ENCODE results near the gene AGAP2. TPM values are rescaled to one million over a fixed set of nuclear protein-coding genes. Genes with fewer than 3 reads are reported as not detected.

AGAP2 gene
- total and polyA plus RNA-seq, 9 of the 15 experiments (the other 6 are each of a cell fraction or from before 2014, with no cell fraction given), result 0.04 to 0.77 (median 0.28) TPM; not detected in 1

DNA sequence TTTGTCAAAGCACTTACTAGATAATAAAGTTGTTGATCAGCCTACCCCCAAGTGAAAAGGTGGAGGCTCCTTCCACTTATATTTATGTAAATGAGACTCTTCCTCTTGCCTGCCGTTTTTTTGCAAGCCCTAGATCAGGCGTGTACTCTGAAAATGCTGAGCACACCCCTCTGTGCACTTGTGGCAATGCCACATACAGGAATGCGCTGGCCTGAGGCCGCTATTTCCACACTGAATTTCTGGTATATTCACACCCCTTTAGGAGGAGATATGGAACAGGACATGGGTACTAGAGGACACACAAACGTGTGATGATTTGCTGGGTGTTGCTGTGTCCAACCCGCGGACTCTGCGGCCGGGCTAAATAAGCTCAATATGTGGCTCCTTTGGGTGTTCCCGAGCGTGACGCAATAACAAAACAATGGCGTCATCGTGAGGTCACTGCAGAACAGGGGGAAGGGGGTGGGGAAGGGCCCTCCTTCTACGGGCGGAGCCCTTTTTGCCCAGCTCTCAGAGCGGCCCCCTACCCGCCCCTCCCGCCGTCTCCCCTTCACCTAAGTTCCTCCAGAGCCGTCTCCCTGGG is 5.7 kb upstream of the AGAP2 start (continued):
- peak; percentile 90 for TF ChIP-seq SP1 (CRISPR knock-in tag; IDR thresholded peaks at IDR 0.05)
- TF ChIP-seq, protein P1, sequence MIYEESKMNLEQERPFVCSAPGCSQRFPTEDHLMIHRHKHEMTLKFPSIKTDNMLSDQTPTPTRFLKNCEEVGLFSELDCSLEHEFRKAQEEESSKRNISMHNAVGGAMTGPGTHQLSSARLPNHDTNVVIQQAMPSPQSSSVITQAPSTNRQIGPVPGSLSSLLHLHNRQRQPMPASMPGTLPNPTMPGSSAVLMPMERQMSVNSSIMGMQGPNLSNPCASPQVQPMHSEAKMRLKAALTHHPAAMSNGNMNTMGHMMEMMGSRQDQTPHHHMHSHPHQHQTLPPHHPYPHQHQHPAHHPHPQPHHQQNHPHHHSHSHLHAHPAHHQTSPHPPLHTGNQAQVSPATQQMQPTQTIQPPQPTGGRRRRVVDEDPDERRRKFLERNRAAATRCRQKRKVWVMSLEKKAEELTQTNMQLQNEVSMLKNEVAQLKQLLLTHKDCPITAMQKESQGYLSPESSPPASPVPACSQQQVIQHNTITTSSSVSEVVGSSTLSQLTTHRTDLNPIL (CRISPR knock-in tag; IDR thresholded peaks at IDR 0.05), result no peak
- peak in 1 of 2 experiments; percentile 33; a peak in 1 of 4 replicates for TF ChIP-seq TRIM24 (IDR thresholded peaks at IDR 0.05)
- TF ChIP-seq JUN (IDR thresholded peaks at IDR 0.05; ENCODE audit: borderline replicate concordance, low read depth, low read length), result peak; percentile 78
- TF ChIP-seq JUN (CRISPR knock-in tag; IDR thresholded peaks at IDR 0.05; ENCODE audit: borderline replicate concordance), result no peak; the same call in 1 of the 2 replicates
- peak; percentile 79; the same call in 1 of the 2 replicates for TF ChIP-seq HDAC2 (IDR thresholded peaks at IDR 0.05)
- TF ChIP-seq, protein P2, sequence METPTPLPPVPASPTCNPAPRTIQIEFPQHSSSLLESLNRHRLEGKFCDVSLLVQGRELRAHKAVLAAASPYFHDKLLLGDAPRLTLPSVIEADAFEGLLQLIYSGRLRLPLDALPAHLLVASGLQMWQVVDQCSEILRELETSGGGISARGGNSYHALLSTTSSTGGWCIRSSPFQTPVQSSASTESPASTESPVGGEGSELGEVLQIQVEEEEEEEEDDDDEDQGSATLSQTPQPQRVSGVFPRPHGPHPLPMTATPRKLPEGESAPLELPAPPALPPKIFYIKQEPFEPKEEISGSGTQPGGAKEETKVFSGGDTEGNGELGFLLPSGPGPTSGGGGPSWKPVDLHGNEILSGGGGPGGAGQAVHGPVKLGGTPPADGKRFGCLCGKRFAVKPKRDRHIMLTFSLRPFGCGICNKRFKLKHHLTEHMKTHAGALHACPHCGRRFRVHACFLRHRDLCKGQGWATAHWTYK (CRISPR knock-in tag; IDR thresholded peaks at IDR 0.05), result no peak
- peak; percentile 95 for TF ChIP-seq NBN (IDR thresholded peaks at IDR 0.05; ENCODE audit: low read depth)
- TF ChIP-seq, protein P3, sequence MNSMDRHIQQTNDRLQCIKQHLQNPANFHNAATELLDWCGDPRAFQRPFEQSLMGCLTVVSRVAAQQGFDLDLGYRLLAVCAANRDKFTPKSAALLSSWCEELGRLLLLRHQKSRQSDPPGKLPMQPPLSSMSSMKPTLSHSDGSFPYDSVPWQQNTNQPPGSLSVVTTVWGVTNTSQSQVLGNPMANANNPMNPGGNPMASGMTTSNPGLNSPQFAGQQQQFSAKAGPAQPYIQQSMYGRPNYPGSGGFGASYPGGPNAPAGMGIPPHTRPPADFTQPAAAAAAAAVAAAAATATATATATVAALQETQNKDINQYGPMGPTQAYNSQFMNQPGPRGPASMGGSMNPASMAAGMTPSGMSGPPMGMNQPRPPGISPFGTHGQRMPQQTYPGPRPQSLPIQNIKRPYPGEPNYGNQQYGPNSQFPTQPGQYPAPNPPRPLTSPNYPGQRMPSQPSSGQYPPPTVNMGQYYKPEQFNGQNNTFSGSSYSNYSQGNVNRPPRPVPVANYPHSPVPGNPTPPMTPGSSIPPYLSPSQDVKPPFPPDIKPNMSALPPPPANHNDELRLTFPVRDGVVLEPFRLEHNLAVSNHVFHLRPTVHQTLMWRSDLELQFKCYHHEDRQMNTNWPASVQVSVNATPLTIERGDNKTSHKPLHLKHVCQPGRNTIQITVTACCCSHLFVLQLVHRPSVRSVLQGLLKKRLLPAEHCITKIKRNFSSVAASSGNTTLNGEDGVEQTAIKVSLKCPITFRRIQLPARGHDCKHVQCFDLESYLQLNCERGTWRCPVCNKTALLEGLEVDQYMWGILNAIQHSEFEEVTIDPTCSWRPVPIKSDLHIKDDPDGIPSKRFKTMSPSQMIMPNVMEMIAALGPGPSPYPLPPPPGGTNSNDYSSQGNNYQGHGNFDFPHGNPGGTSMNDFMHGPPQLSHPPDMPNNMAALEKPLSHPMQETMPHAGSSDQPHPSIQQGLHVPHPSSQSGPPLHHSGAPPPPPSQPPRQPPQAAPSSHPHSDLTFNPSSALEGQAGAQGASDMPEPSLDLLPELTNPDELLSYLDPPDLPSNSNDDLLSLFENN (IDR thresholded peaks at IDR 0.05; ENCODE audit: low read depth in 2 of 2, low read length in 2 of 2), result no peak
- TF ChIP-seq SAFB2 (IDR thresholded peaks at IDR 0.05; ENCODE audit: borderline replicate concordance, low read depth, low read length, severe bottlenecking), result no peak
- peak; percentile 74 for TF ChIP-seq POLR2G (IDR thresholded peaks at IDR 0.05; ENCODE audit: low read depth, low read length)
- TF ChIP-seq DACH1 (IDR thresholded peaks at IDR 0.05; ENCODE audit: partially characterized antibody), result peak; percentile 8
- peak; percentile 94 for TF ChIP-seq TARDBP (IDR thresholded peaks at IDR 0.05)
- TF ChIP-seq RNF2 (IDR thresholded peaks at IDR 0.05), result no peak
- peak; percentile 24; the same call in 1 of the 2 replicates for TF ChIP-seq GABPB1 (CRISPR knock-in tag; IDR thresholded peaks at IDR 0.05)
- peak; percentile 99 for TF ChIP-seq MTA3 (IDR thresholded peaks at IDR 0.05; ENCODE audit: borderline replicate concordance)
- TF ChIP-seq TAF1 (IDR thresholded peaks at IDR 0.05; ENCODE audit: control insufficient read depth, extremely low read depth, insufficient read depth, low read length, severe bottlenecking), result peak; percentile 2
- peak; percentile 46; the same call in 1 of the 2 replicates for TF ChIP-seq EP400 (IDR thresholded peaks at IDR 0.05)
- TF ChIP-seq JUND (IDR thresholded peaks at IDR 0.05; ENCODE audit: borderline replicate concordance, low read depth, low read length), result peak; percentile 86
- peak; percentile 90; the same call in 2 of the 3 replicates for TF ChIP-seq JUND (tag; IDR thresholded peaks at IDR 0.05; ENCODE audit: borderline replicate concordance, low read depth, low read length)
- no peak for TF ChIP-seq POU5F1 (IDR thresholded peaks at IDR 0.05; ENCODE audit: borderline replicate concordance, low read depth, low read length, partially characterized antibody)
- no peak for TF ChIP-seq ZFPM2 (CRISPR knock-in tag; IDR thresholded peaks at IDR 0.05)
- TF ChIP-seq JUNB (CRISPR knock-in tag; conservative IDR thresholded peaks at IDR 0.05), result 0 out of 2 replicates have a peak, but pooled peaks have one; percentile 13
- no peak for TF ChIP-seq TEAD1 (CRISPR knock-in tag; IDR thresholded peaks at IDR 0.05)
